PFSK-1 (cell line): ENCODE measurements around the gene TPSB2.

Experiments
- FOXP2 ChIP-seq: optimal IDR thresholded peaks from 2 replicates; pipeline ENCODE3; 2011; ENCODE audit warnings: borderline replicate concordance, control low read depth, inconsistent platforms; ENCODE audit not compliant: insufficient read depth; ENCODE audit errors: extremely low read length, extremely low read depth
- POLR2AphosphoS5 ChIP-seq: IDR thresholded peaks from 2 replicates; pipeline ENCODE4 v1.6.1; 2012; ENCODE audit warnings: low read depth, mild to moderate bottlenecking, control low read depth, low read length, moderate library complexity
- REST ChIP-seq, 2 experiments: IDR thresholded peaks; 2 replicates each; pipeline versions ENCODE4 v1.6.1 to v1.8.0; 2011 to 2012; ENCODE audit warnings: low read depth in 2 of 2, low read length in 2 of 2, control low read depth in 1 of 2, inconsistent platforms in 1 of 2, mild to moderate bottlenecking in 1 of 2, moderate library complexity in 1 of 2; ENCODE audit not compliant: insufficient read depth in 1 of 2
- TAF1 ChIP-seq: IDR thresholded peaks from 2 replicates; pipeline ENCODE4 v1.6.1; 2012; ENCODE audit warnings: low read length, control low read depth, borderline replicate concordance; ENCODE audit not compliant: insufficient read depth

- no peak for TF ChIP-seq REST (IDR thresholded peaks at IDR 0.05; ENCODE audit: insufficient read depth in 1 of 2, low read depth in 2 of 2, low read length in 2 of 2)
- no peak for TF ChIP-seq TAF1
- TF ChIP-seq FOXP2 = no peak
- no peak for TF ChIP-seq POLR2AphosphoS5
Observed at GRCh38 chr16:1189455-1189854, 40.5 kb downstream of the TPSB2 start.
